Measurements from ENCODE around the gene ST3GAL3. TPM values are rescaled to one million over a fixed set of nuclear protein-coding genes. Genes with fewer than 3 reads are reported as not detected.
A peak's percentile ranks its signal among the peaks of the same experiment; 100 is the strongest.

ST3GAL3 gene
- total and polyA plus RNA-seq, 8 donors, result 5.6 to 11.4 (median 8.6) TPM

DNA sequence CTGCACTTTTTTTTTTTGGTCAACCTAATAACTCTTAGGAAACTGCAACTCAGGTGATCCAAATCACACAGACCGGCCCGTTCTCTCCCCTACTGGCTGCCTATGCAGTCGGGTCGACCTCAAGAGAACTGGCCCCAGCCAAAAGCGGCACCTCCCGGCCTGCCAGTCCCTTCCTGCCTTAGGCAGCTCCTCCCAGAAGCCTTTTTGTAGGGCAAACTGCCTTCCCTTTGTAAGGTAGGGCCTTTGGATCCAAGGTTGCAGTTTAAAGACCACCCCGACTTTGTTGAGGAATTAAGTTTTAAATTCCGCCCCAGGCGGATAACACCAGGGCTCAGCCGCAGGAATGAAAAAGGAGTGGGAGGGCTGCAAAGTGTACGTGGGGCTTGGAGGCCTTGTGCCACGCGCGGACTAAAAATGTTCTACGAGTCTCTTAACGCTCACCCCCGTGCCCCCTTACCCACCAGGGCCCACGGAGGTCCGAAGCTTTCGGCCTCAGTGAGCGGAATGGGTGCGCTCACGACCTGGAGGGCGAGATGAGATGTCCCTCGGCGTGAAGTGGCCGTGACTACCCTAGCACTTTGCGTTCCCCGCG, 642 bp upstream of the ST3GAL3 start:
- TF ChIP-seq, protein P1, sequence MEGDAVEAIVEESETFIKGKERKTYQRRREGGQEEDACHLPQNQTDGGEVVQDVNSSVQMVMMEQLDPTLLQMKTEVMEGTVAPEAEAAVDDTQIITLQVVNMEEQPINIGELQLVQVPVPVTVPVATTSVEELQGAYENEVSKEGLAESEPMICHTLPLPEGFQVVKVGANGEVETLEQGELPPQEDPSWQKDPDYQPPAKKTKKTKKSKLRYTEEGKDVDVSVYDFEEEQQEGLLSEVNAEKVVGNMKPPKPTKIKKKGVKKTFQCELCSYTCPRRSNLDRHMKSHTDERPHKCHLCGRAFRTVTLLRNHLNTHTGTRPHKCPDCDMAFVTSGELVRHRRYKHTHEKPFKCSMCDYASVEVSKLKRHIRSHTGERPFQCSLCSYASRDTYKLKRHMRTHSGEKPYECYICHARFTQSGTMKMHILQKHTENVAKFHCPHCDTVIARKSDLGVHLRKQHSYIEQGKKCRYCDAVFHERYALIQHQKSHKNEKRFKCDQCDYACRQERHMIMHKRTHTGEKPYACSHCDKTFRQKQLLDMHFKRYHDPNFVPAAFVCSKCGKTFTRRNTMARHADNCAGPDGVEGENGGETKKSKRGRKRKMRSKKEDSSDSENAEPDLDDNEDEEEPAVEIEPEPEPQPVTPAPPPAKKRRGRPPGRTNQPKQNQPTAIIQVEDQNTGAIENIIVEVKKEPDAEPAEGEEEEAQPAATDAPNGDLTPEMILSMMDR (IDR thresholded peaks at IDR 0.05), result no peak
- intact Hi-C loops (cut with DNase I), result no loop called here
- Histone ChIP-seq H3K9me3 (no peaks in the 10 kb centered on the region), H3K4me1 (peaks cover 6 to 10% (median 10%) of the 10 kb centered on the region in 3 donors), H3K4me3 (peak overlapping the region; percentile 68 to 99 (median 94)), H3K27ac (no peak overlapping the region), H3K36me3 (peaks cover 0 to 26% (median 3%) of the 10 kb centered on the region in 3 donors), H3K27me3 (no peaks in the 10 kb centered on the region)
- WGBS, 2 donors, result 2% methylated on average over 30 of the region's 30 CpGs
- no peak for FAIRE-seq
- ATAC-seq, result peak in 3 of 4 donors; percentile 7 to 31 (median 16)
- DNase-seq, result peak in 2 of 6 donors; percentile 23 to 42

DNA sequence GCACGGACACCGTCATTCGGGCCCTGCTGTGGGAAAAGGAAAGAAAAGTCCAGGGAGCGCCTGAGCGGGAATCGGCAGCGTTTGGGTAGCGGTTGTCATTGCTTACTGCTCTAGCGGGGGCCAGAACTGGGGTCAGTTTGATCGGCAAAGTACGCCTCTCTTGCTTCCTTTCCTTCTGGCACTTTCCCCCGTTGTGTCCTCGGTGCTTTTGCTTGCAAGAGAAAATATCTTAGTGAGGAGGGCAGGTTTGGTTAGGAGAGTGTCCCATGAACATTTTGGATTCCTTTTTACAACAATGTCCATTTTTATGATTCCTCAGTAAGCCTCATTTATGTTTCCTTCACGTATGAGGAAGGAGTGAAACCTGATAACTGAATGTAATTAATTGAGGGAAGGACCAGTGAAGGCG, 670 bp downstream of the ST3GAL3 start:
- TF ChIP-seq, protein P1 (IDR thresholded peaks at IDR 0.05), result no peak
- ATAC-seq (no peak), FAIRE-seq (no peak), DNase-seq (no peak)
- H3K27me3 ChIP-seq, result no peaks in the 10 kb centered on the region
- peaks cover 6 to 10% (median 10%) of the 10 kb centered on the region in 3 donors for H3K4me1 ChIP-seq
- H3K27ac ChIP-seq, result peak overlapping the region; percentile 40 to 75 (median 66)
- peaks cover 0 to 15% (median 3%) of the 10 kb centered on the region in 3 donors for H3K36me3 ChIP-seq
- 1% methylated on average over 15 of the region's 15 CpGs for WGBS, 2 donors
- no peaks in the 10 kb centered on the region for H3K9me3 ChIP-seq
- H3K4me3 ChIP-seq, result peak overlapping the region; percentile 68 to 99 (median 94)
- intact Hi-C loops (cut with DNase I), result no loop called here

DNA sequence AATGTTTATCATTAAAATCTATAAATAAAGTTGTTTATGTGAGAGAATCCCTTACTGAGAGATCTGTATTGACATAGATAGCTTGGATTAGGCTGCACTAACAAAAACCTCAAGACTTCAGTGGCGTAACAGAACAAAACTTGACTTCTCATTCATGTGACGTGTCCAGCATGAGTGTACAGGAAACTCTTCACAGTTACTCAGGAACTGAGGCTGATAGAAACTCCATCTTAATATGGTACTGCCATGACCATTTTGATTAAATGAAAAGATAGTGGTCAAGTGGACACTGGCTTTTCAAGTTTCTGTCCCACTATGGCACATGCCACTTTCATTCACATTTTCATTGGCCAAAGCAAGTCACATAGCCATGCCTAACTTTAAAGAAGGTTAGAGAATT, 3.7 kb downstream of the ST3GAL3 start:
- H3K4me1 ChIP-seq, result peaks cover 6 to 10% (median 10%) of the 10 kb centered on the region in 3 donors
- H3K9me3 ChIP-seq, result no peaks in the 10 kb centered on the region
- H3K27me3 ChIP-seq, result no peaks in the 10 kb centered on the region
- H3K27ac ChIP-seq, result no peak overlapping the region
- 94 to 95% methylated on average over 2 of the region's 2 CpGs for WGBS, 2 donors
- DNase-seq (no peak), FAIRE-seq (no peak), ATAC-seq (no peak)
- TF ChIP-seq, protein P1 (IDR thresholded peaks at IDR 0.05), result no peak
- intact Hi-C loops (cut with DNase I), result no loop called here
- H3K4me3 ChIP-seq, result no peak overlapping the region
- H3K36me3 ChIP-seq, result no peaks in the 10 kb centered on the region

DNA sequence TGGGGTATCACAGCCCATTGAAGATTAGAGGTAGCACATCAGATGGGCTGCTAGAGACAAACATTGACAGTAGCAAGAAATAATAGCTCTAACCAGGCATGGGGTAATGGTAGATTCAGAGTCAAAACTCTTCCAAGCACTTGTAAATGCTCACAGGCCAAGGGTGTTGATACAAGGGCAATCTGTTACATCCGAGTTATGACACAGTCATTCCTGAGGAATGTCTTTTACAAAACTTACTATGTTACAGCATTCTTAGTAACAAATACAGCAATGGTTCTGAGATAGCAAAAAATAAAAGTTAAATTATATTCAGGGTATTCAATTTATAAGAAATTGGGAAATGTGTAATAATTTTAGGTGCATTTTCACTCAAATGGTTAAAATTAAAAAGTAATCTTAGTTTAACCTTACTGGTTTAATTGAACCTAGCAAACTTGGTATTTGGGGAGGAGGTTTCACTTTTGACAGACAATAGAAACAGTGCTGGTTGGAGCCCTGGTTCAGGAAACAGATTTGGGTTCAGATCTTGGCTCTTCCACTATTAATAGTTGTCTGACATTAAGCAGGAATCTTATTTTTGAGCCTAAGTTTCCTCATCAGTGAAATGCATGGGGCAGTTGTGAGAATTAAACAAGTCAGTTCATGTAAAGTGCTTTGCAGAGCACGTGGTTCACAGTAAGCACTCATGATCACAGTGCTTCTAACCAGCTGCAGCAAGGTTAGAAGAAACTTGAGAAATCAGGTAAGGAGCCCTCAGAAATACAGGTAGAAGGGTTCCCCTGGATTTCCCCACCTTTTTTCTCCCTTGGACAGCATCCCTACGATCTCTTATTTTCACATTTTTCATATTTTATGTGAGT, 4.4 kb downstream of the ST3GAL3 start:
- intact Hi-C loops (cut with DNase I), result no loop called here
- peaks cover 2 to 10% (median 4%) of the 10 kb centered on the region in 3 donors for H3K4me1 ChIP-seq
- H3K9me3 ChIP-seq, result no peaks in the 10 kb centered on the region
- no peaks in the 10 kb centered on the region for H3K36me3 ChIP-seq
- FAIRE-seq, result no peak
- no peak overlapping the region for H3K4me3 ChIP-seq
- ATAC-seq, result no peak
- TF ChIP-seq, protein P1 (IDR thresholded peaks at IDR 0.05), result no peak
- H3K27ac ChIP-seq, result no peak overlapping the region
- 85 to 91% methylated on average over 3 of the region's 3 CpGs for WGBS, 2 donors
- no peaks in the 10 kb centered on the region for H3K27me3 ChIP-seq
- no peak for DNase-seq
